ENCODE data around the gene POU3F4. TPM values are rescaled to one million over a fixed set of nuclear protein-coding genes. Genes with fewer than 3 reads are reported as not detected.
A peak's percentile ranks its signal among the peaks of the same experiment; 100 is the strongest.

Gene POU3F4
- total RNA-seq (not detected), polyA plus RNA-seq (not detected)
- long read RNA-seq, donor 1: 0 reads
- long read RNA-seq, donor 2: 0 reads
- long read RNA-seq, donor 3: 0 reads

DNA sequence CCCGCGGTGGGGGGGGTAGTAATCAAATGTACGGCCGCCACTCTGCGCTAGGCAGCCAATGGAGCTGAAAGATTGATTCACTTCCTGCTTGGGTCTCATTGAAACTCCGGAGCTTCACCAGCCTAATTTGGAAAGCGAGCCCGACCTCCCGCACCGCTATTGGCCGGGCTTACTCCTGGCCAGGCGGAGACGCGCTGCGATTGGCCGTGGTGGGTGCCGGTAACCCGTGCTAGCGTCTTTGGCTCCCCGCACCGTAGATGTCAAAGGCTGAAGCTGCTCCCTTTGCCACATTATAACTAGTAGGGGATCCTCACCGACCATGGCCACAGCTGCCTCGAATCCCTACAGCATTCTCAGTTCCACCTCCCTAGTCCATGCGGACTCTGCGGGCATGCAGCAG, at the start of gene POU3F4:
TSS of gene POU3F4 (plus strand) at position 285 of the 400 bp plus-strand sequence. CDS start at position 320, 35 bp downstream.
- Histone ChIP-seq H3K4me3 (peak within 1 kb of the TSS in 1 of 12 donors; percentile 4), H3K9me3 (no peaks in the 10 kb centered on the region), H3K27me3 (peaks cover 0 to 95% (median 38%) of the 10 kb centered on the region in 9 donors), H3K27ac (no peak within 1 kb of the TSS), H3K36me3 (no peaks in the 10 kb centered on the region), H3K4me1 (peaks cover 0 to 5% (median 0%) of the 10 kb centered on the region in 12 donors)
- ATAC-seq: no peak
- intact Hi-C loops (cut with DNase I): no loop called here
- TF ChIP-seq, protein P1, sequence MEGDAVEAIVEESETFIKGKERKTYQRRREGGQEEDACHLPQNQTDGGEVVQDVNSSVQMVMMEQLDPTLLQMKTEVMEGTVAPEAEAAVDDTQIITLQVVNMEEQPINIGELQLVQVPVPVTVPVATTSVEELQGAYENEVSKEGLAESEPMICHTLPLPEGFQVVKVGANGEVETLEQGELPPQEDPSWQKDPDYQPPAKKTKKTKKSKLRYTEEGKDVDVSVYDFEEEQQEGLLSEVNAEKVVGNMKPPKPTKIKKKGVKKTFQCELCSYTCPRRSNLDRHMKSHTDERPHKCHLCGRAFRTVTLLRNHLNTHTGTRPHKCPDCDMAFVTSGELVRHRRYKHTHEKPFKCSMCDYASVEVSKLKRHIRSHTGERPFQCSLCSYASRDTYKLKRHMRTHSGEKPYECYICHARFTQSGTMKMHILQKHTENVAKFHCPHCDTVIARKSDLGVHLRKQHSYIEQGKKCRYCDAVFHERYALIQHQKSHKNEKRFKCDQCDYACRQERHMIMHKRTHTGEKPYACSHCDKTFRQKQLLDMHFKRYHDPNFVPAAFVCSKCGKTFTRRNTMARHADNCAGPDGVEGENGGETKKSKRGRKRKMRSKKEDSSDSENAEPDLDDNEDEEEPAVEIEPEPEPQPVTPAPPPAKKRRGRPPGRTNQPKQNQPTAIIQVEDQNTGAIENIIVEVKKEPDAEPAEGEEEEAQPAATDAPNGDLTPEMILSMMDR (IDR thresholded peaks at IDR 0.05): no peak
- TF ChIP-seq POLR2A (IDR thresholded peaks at IDR 0.05): no peak
- no peak for DNase-seq
- 2 to 45% (median 21%) methylated on average over 25 of the region's 25 CpGs for WGBS, 4 donors

DNA sequence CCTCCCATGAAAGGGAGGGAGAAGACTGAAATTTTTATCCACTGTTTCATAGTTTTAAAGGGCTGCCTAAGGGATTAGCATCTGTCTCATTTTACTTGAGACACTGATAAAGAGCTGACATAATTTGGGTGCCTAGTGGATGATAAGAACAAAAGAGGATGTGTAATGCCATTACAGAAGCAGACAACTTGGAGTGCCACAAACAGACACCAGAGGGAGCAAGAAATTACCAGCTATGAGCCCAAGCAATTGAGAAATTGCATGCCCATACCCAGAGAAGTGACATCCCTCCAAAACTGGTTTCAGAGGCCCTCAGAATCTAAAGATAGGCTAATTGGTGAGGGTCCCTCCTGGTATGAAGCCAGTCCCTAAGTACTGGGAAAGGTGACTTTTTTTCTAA, 38.5 kb upstream of the POU3F4 start:
- no peak for DNase-seq
- ATAC-seq: no peak
- H3K27ac ChIP-seq: no peak overlapping the region

DNA sequence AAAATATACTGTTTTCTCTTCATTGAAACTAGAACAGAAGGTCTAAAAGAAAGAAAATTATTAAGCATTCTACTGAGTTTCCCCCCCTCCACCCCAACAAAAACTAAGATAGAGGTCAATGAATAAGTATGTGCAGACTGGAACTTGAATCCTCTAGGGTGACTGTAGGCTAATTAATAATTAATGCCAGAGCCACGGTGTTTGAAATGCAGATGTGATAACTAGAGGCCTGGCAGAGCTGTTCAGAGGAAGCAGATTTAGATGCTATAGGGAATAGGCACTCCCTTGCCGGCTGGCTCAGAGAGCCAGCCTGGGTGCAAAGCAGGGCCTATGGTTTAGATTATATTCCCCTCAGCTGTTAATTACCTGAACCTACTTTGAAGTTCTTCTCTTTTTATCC, 12.2 kb upstream of the POU3F4 start:
- Histone ChIP-seq H3K4me3 (no peak overlapping the region), H3K27ac (no peak overlapping the region), H3K9me3 (no peaks in the 10 kb centered on the region), H3K27me3 (peaks cover 0 to 7% (median 0%) of the 10 kb centered on the region in 9 donors), H3K4me1 (no peaks in the 10 kb centered on the region), H3K36me3 (no peaks in the 10 kb centered on the region)
- DNase-seq (no peak), ATAC-seq (no peak)
- TF ChIP-seq POLR2A (IDR thresholded peaks at IDR 0.05): no peak
- TF ChIP-seq, protein P1 (IDR thresholded peaks at IDR 0.05): no peak
- WGBS, 4 donors: 34 to 42% (median 38%) methylated on average over 2 of the region's 2 CpGs
- intact Hi-C loops (cut with DNase I): no loop called here

More for the DNA sequence above, 38.5 kb upstream of the POU3F4 start:
- peaks cover 0 to 12% (median 0%) of the 10 kb centered on the region in 12 donors for H3K9me3 ChIP-seq
- no peaks in the 10 kb centered on the region for H3K27me3 ChIP-seq
- no peaks in the 10 kb centered on the region for H3K36me3 ChIP-seq
- H3K4me1 ChIP-seq: no peaks in the 10 kb centered on the region
- intact Hi-C loops (cut with DNase I): loop anchor here in 1 of 10 donors (10.0 kb wide), 1 partner anchor 1395 kb away; no protein-coding TSS in a partner anchor
- H3K4me3 ChIP-seq: no peak overlapping the region
- TF ChIP-seq POLR2A (IDR thresholded peaks at IDR 0.05): no peak
- TF ChIP-seq, protein P1 (IDR thresholded peaks at IDR 0.05): peak in 7 of 12 donors; percentile 8 to 35 (median 20)

DNA sequence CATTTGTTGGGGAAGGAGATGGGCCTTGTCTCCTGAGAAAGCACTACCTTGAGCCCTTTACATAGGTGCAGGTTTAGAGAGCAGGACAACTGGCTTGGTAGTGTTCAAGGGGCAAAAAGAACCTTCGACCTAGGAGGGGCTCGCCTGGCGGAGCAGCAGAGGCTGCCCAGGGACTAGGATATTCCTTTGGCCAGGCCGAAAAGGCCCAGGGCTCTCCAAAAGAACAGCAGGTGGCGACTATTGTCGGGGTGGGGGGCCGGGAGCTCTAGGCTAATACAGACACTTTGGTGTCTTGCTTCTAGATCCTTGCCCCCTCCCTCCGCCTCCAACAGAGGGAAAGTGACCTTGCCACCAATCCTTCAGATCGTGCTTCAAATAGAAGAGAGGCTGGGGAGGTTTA, 7.1 kb upstream of the POU3F4 start:
- H3K27me3 ChIP-seq: peaks cover 0 to 46% (median 0%) of the 10 kb centered on the region in 9 donors
- no peak for DNase-seq
- H3K4me1 ChIP-seq: no peaks in the 10 kb centered on the region
- no peak for TF ChIP-seq POLR2A (IDR thresholded peaks at IDR 0.05)
- TF ChIP-seq, protein P1 (IDR thresholded peaks at IDR 0.05): no peak
- no peaks in the 10 kb centered on the region for H3K36me3 ChIP-seq
- no peaks in the 10 kb centered on the region for H3K9me3 ChIP-seq
- H3K4me3 ChIP-seq: no peak overlapping the region
- intact Hi-C loops (cut with DNase I): no loop called here
- no peak overlapping the region for H3K27ac ChIP-seq
- no peak for ATAC-seq
- WGBS, 4 donors: 10 to 38% (median 15%) methylated on average over 7 to 9 of the region's 9 CpGs

Measured in heart left ventricle (tissue), 16 donors.